Activated CD4-positive, alpha-beta T cell treated with anti-CD3 and anti-CD28 coated beads for 4 hours (primary cell): ENCODE data around the gene FUT4.
"Not testable (repeated sequence)": the region's sequence is repeated elsewhere in the genome, so short reads cannot be mapped to it uniquely, and the experiment has no call there.

Experiments used
- DNase-seq, 2 donors: peaks; one replicate each; pipeline ENCODE4 v3.0.0-alpha.2; 2020

The FUT4 gene

DNA sequence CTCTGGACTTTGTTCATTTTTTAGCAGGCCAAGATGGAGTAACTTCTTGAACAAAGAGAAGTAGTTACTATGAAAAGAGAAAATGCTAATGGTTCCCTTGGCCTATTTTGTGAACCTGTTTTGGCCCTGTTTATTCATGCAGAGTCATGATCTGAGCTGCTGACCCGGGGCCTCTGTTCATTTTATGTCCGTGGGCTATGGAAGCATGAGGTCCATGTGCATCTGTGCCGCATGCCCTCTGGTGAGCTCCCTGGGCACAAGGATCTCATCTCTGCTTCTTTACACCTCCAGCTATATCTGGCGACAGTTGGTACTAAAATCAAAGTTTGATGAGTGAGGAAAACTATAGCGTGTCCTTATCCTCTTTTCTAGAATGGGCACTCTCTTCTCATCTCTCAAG lies 24.5 kb downstream of the FUT4 start:
- no peak for DNase-seq

GRCh38 chr11:94568717-94569116 lies 25.0 kb downstream of the FUT4 start:
- DNase-seq = no peak

GRCh38 chr11:94572975-94573374 lies 29.3 kb downstream of the FUT4 start:
- DNase-seq = not testable (repeated sequence)

DNA sequence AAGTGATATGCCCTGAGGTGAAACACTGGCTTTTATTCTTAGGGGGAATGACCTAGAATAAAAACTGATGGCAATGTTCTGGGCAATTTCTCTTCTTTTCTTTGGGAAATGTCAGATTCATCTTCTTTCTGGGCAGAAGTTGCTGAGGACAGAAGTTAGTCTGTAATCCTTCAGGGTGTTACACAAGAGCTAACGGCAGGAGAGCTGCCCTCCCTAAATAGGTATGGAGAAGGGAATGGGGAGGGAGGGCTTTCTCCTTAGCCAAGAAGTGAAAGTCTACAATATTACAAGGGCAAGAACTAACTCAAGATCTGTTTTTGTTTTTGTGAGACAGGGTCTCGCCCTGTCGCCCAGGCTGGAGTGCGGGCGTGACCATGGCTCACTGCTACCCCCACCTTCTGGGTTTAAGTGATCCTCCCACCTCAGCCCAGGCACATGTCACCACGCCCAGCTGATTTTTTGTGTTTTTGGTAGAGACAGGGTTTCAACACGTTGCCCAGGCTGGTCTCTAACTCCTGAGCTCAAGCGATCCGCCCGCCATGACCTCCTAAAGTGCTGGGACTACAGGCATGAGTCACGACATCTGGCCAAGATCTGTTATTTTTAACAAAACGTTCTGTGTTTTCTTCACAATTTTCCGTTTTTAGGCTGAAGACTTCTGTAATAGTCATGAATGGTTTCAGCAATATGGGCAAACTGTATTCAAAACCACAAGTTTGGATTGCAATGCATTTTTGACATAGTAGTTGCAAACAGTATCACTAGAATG lies 30.7 kb downstream of the FUT4 start:
- no peak for DNase-seq

GRCh38 chr11:94576306-94576705 lies 32.6 kb downstream of the FUT4 start:
- DNase-seq = no peak

GRCh38 chr11:94577841-94578240 lies 34.1 kb downstream of the FUT4 start:
- DNase-seq = no peak

GRCh38 chr11:94581926-94582325 lies 38.2 kb downstream of the FUT4 start:
- DNase-seq = no peak

DNA sequence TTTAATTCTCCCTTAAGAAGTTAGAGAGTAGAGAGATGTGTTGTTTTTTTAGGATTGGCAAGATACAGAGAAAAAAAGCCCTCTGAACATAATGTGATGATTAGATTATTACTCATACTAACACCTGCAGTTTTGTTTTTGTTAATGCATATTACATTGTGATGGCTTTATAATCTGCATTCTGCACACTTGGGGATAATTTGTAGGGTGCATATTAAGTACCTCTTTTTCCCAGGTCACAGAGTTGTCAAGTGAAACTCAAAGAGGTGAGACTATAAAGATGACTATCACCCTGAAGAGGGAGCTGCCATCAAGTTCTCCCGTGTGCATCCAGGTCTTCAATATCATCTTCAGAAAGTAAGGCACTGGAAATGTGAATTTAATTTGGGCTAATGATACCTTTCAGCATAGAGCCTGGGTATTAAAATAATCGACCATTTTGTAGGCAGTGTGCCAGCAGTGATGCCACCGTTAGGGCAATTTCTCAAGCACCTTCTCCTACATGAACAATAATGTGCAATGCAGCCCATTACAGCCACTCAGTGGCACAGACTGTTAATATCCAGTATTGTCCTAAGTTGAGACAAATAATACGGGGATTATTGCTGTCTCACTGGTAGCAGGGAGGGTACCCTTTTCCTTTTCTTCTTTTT lies 39.6 kb downstream of the FUT4 start:
- DNase-seq = no peak

- DNase-seq = no peak
Observed at GRCh38 chr11:94583866-94584500, 40.3 kb downstream of the FUT4 start.

DNA sequence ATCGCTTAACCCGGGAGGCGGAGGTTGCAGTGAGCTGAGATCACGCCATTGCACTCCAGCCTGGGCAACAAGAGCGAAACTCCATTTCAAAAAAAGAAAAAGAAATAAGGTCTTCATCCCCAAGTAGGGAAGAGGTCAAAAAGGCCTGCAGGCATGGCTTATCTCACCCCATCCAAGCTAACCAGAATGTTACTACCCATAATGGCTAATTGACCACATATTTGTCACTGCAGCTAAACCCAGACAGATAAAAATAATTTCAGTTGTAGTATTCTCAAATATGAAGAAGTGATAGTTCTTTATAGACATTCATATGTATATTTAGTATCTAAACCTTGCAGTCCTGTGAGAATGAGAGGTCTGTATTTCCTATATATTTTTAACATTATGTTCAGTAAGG lies 41.3 kb downstream of the FUT4 start:
- no peak for DNase-seq

GRCh38 chr11:94585399-94585798 lies 41.7 kb downstream of the FUT4 start:
- no peak for DNase-seq

DNA sequence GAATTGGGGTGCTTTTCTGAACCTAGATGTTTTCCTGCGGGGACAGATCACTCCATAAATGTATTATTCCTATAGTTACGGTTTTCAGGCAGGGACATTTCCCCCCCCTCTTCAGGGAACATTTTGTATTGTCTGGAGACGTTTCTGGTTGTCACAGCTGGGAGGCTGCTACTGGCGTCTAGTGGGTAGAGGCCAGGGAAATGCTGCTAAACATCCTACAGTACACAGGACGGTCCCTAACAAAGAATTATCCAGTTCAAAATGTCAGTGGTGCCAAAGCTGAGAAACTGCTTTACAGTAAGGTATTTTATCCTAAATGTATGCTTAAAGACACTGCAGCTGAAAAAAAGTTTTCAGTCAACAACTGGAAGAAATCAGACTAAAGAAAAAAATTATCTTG lies 42.8 kb downstream of the FUT4 start:
- no peak for DNase-seq

- DNase-seq = no peak
Observed at GRCh38 chr11:94586978-94587377, 43.3 kb downstream of the FUT4 start.

DNA sequence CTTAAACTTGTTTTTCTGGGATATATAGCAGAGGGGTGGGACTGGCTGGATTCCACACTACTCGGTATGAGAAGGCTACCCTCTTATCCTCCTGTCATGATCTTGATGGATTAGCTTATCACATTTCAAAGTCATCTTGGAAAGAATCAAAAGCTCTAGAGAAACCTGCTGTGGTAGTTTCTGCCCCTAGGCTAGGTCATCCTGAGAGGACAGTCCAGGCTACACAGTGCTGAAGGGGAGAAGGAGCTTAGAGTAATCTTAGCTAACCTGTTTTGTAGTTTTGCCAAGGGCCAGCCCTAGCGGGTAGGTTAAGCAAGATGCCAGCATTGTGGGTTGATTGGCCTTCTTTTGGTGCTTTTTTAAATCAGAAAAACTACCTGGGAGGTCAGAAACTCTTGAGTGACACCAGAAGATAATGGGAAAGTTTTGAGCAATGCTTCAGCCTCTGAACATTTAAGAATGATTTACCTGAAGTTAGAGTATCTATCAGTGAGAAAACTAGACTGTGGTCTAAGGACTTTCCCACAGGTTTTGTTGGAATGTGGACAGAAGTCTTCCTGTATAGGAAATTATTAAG lies 44.7 kb downstream of the FUT4 start:
- no peak for DNase-seq

- DNase-seq = no peak
Observed at GRCh38 chr11:94590352-94591041, 46.8 kb downstream of the FUT4 start.

DNA sequence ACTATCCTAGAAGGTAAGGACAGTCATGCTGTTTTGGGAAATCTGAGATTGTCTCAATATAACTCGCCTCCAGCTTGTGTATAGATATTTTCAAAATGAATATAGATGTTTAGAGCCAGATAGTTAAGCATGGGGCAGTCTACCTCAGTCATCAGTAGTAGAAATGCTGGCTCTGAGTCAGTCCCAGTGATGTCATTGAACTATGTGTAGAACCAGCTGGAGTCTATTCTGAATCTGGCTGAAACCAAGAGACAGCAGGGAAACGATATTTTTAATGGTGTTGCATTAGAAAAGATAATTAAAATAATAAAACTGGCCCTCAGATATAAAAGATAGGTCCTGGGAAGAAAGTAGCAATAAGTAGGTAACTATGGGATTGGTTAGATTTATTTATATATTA lies 49.3 kb downstream of the FUT4 start:
- DNase-seq = no peak

- DNase-seq = no peak
Observed at GRCh38 chr11:94595076-94595475, 51.4 kb downstream of the FUT4 start.

DNA sequence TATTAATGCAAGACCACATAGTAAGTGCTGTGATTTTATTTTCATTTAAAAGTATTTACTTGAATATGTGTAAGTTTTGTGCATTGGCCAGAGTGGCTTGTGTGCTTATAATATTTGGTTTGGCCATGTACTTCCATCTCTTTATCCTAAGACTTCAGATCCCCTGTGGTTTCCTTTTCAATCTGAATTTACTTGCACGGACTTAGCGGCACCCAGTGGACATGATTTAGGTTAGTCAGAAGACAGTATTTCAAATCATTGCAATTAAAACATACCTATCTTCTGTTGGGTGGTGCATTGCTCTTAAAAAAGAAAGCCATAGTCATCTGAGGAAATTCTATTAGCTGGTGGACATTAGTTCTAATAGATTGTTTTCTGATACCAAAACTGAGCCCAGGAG lies 54.2 kb downstream of the FUT4 start:
- DNase-seq = no peak
